Forelimb muscle (tissue), 1 donor: Measurements from ENCODE around the gene CBX2. TPM values are rescaled to one million over a fixed set of nuclear protein-coding genes. Genes with fewer than 3 reads are reported as not detected.

Experiments
- DNase-seq: peaks from one replicate; pipeline ENCODE4 v3.0.0-alpha.2; 2013; ENCODE audit warnings: low read depth
- polyA plus RNA-seq: library from polyadenylated mRNA; unstranded; fragments of 120-200 nt; gene quantifications from one replicate; pipeline ENCODE4 v1.2.1, GENCODE V29; 2013; ENCODE audit not compliant: insufficient read length

CBX2 gene
- polyA plus RNA-seq, 1 donor, result 9.0 TPM

DNA sequence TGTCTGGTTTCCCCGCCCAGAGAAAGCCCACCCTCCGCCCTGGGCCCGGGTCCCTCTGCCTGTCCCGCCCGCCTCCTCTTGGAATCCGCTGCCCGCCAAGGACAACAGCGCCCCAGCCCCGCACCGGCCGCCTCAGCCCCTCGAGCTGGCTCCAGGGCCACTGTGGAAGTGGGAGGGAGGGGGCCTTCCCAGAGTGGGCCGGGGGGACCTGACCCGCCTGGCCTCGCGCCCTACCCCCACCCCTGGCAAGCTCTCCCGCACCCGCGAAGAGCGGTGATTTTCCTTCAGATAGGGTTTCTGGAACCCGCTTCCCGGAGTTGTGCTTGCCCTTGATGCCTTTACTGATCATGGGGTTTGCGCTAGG lies 21.2 kb downstream of the CBX2 start:
- DNase-seq, result no peak

DNA sequence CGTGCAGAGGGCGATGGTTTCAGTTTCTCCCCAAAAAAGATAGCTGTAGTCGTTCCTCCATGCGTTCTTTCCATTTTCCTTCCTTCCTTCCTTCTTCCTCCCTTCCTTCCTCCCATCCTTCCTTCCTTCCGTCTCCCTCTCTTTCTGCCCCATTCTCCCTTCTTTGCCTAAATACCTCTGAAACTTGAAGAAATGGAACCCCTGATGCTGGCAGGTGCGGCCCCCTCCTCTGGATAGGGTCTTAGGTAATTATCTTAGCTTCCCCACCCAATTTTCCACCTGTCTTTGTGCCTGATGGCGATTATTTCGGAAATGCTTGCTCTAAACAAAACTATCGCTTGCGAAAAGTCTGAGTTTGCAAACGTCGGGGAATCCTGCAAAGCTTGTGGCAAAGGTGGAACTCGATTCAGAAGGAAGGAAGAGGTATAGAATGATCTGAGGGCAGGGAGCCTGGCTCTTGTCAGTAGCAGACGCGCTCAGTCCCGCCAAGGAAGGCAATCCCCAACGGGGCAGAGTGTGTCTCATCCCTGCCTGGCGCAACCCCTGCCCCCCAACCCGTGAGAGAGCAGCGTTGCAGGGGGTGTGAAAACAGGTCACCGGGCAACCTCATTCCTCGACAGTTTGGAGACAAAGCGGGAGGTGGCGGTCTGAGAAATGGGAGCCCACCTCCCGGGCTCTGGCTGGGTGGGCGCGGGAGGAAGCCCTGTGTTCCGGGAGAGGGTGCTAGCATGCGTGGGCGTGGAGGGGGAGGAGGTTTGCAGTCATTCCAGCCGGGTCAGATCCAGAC lies 21.8 kb downstream of the CBX2 start:
- no peak for DNase-seq

DNA sequence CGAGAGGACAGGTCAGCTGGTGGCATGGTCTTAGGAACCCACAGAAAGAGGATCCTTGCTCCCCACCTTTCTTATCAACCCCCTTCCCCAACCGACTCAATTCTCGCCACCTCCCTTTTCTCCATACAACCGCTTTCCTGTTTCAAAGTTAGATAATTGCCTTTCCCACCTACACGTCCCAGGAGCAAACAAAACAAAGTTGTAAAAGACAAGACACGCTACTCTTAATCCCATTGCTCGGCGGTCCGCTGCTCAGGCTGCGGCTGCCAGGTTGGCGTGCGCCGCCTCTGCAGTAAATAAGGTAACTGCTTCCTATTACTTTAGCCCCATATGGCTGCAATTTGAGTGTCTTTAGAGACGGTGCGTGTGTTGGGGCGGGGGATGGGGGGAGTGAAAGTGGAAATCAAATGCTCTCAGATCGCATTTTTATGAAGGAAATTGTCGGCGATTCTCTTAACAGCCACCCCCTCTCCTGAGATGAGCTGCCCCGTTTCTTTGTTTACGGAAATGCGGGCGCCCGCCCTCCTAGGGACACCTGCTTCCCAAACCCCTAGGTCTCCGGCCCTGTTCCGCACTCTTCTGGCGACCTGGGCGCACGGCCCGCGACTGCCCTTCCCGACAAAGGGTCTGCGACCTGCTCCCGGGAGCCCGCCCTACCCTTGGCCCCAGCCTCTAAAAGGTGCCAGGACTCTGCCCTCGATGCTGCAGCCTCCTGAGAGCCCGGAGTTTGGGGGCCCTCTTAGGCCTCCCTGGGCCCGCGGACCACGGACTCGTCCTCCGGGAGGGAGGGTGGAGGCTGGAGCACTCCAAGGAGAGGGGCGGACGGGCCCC lies 22.6 kb downstream of the CBX2 start:
- DNase-seq, result no peak

DNA sequence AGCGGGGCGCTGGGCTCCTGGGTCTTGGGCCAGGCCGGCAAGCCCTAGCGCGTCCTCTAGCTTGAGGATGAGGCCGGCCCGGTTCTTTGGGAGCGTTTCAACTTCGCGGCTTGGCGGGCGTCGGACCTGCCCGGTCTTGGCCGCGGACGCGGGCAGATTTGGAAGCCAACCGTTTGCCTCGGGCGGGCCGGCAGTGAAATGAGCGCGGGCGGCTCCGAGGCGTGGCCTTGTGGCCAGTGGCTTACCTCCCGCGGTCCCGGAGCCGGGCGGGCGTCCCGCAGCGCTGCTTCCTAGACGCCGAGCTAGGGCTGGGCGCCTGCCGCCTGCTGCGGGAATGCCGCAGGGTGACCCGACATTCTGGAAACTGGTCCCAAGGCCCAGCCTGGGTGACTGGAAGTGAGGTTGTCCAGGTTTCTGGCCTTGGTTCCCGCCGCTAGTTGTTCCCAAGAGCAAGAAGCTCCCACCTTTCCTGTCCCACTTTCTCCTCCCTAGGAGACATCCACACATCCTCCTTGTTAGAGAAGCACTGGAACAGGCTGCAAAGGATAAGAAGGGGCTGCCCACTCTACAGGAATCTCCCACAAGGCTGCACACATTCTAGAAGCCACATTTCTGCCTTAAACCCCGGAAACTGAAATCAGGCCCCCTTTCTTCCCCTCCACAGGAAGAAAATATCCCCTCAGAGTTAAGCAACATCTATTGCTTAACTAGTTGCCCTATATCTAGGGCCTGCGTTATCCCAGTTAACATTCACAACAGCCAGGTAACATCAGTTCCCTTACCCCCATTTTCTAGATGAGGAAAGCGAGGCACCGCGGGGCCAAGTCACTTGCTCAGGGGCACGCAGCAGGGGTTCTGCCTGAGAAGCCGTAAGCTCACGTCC lies 23.4 kb downstream of the CBX2 start:
- no peak for DNase-seq

DNA sequence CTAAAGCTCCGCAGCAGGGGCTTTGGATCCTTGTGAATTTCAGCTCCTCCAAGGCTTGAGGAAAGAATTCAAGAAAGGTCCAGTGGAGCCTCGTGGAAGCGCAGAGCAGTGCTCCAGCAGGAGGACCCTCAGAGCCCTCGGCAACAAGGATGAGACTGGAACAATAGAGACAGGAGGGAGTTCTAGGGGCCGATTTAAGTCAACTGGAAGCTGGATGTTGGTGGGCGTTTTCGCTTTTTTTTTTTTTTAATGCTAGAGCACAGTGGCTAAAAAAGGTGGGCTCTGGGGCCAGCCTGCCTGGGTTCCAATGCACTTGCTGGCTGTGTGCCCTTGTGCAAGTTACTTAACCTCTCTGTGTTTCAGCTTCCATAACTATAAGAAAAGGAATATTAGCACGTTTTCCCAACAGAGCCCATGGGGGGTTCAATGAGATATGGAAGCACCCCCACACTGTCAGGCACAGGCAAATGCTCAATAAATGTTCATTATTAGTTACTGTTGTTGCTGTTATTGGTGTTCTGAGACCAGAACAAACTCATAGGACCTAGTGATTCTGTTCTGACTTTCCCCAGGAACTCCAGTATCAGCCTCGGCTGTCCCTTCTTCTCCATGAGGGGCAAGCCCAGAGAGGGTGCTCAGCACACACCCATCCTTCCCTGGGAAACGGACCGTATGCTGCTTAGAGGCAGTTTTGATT lies 24.2 kb downstream of the CBX2 start:
- no peak for DNase-seq

DNA sequence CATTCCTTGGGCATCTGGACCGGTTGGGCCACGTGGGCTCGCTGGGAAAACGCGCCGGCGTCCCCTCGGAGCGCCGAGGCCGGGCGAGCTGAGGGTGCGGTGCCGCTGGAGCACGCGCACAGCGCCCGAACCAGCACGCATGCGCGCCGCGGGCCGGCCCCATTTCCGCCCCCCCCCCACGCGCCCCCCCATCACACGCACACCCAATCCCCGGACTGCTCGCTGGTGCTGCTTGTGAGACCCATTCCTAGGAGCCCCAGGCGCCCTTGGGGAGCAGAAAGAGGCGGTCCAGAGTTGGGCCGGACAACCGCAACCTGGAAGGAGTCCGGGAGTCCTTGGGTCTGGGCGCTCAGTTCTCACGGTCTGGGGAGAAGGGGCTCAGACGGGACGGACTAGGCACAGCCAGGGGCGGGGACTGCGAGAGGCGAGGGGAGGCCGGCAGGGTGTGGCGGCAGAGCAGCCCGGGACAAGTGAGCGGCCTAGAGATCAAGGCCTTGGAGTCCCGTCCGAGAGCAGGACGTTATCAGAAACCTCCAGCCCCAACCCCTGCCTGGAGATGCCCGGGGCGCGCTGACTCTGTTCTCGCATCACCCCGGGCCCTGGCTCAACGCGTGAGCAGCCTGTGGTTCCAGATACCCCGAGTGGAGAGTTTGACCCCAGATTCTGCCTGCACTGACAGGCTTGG lies 24.9 kb downstream of the CBX2 start:
- no peak for DNase-seq

DNA sequence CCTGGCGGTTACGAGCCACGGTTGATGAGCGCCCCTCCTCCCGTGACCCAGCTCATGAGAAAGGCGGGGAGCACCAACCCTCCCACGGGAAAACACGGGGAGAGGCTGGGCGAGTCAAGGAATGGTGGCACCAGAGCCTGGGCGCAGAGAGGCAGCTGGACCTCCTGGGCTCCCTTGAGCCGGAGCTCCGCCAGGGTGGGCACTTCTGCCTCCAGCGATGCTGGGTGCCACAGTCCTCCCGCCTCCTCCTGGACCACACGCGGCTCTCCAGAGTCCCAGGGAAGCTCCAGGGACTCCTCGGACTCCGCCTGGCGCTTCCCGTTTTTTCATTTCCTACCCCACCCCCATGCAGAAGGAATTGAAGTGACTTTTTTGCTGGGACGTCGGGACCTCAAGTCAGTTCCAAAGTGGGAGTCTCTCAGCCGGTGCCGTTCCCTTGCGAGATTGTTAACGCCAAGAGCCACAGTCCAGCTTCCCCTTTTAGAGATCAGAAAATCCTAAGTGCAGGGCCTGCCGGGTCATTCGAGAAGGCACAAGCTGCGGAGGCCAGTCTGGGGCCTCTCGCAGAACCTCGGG lies 25.6 kb downstream of the CBX2 start:
- DNase-seq, result no peak

DNA sequence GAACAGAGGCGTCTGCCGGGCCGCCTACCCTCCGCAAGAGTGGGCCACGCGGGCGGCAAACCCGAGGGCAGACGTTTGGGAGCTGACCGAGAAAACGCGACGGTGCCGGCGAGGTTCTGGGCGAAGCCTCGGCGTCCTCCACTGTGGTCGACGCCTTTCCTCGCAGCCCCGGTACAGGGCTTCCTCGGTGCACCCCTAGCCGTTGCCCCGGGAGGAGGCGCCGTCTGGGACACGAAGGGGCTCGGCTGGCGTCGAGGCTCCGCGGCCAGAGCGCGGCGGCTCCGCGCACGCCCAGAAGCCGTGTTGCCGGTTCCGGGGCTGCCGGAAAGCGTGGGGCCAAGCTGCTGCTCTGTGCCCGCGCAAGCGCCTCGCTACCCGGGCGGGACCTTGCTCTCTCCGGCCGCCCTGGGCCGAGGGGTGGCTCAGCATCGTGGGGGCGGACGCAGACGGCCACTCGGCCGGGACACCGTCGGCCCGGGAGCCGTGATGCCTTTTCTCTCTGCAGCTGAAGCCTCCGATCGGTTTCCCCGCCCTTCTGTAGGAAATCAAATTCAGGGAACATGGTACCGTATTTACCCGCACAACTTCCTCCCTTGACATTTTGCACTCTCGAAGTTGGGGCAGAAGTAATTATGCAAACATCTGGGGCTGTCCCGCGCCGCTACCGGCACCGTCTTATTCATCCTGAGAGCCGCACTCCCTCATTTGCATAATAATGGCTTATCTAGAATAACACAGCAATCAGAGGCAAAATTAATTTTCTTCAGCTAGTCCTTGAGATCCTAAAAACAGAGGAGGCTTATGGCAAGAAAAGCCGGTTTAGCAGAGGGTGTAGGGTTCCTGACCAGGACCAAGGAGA lies 26.3 kb downstream of the CBX2 start:
- no peak for DNase-seq

DNA sequence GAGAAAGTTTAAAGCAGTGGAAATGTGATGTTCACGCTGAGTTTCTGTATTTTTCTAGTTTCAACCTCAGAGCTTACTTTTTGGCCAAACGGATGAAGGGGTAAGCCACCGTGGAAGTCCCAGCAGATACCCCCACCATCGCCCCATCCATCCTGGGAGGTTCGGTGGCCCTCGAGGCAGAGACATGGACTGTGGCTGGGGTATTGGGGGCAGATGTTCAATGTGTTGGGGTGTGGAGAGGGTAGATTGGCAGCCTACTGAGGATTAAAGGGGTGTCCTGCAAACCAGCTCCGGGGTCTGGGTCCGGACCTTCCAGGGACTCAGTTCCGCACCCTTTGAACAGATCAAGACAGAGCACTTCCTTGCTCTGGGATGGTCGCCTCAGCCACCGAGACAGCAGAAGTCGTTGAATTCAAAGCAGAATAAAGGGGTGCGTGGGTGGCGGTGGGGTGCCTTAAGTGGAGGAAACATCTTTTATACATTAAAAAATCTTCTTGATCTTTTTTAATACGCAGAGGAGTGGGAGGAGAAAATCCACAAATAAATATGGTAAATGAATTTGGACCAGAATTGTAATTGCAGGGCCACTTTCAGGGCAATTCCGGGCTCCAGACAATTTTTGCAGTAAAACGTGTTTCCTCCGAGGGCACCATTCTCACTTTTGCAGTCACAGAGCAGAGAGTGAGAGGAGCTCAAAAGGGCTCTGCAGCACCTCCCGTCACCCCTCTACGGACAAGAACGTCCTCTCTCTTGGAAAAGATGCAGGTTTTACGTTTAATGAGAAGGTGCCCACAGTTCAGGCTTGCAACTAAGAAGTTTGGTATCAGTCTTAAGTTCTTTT lies 27.1 kb downstream of the CBX2 start:
- no peak for DNase-seq

DNA sequence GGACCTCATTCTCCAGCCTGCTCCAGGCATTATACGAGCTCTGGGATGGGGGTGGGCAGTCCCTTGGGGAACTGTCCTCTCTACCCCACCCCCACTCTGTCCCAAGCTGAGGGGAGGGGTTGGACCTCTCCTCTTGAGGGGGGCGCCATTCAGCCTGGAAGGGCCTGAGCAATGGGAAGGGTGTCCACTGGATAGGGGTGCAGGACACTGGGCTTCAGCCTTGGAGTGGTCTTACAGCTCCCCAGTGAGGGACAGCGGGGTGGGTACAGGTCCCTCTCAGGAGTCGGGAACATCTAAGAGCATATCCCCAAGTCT lies 28.5 kb downstream of the CBX2 start:
- DNase-seq, result no peak

DNA sequence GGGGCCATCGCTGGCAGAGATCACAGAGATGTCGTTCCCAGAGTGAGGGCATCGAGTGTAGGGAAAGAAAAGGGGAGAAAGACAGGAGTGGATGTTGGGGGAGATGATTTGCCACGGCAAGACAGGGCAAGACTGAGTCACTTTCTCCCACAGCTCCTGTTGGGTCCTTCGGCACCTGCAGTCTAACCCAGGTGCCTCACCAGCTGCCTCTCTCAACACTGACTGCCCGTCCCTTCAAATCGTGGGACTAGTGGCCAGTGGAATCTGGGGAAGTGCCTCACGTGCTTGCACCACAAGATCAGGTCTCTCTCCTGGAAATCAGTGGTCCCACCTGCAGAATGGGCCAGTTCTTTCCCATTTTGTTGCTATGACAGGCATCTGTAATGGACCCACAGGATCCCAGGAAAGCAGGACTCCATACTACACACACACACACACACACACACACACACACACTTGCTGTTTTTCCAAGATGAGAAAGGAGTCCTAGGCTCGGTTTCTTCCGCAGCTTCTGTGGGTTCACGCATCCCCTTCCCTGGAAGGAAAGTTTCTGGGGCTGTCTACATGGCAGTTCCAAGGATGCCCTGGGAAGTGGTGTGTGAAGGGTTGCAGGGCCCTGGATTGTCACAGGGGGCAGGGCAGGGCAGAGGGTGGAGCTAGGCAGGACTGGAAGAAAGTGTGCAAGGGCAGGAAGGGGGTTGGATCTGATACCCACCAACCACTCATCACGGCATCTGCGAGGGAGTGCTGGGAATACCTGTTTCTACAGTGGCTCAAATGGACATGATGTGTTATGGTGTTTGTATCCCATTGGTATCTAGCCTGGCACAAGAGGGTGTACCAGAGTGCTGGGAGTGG lies 29.1 kb downstream of the CBX2 start:
- no peak for DNase-seq

DNA sequence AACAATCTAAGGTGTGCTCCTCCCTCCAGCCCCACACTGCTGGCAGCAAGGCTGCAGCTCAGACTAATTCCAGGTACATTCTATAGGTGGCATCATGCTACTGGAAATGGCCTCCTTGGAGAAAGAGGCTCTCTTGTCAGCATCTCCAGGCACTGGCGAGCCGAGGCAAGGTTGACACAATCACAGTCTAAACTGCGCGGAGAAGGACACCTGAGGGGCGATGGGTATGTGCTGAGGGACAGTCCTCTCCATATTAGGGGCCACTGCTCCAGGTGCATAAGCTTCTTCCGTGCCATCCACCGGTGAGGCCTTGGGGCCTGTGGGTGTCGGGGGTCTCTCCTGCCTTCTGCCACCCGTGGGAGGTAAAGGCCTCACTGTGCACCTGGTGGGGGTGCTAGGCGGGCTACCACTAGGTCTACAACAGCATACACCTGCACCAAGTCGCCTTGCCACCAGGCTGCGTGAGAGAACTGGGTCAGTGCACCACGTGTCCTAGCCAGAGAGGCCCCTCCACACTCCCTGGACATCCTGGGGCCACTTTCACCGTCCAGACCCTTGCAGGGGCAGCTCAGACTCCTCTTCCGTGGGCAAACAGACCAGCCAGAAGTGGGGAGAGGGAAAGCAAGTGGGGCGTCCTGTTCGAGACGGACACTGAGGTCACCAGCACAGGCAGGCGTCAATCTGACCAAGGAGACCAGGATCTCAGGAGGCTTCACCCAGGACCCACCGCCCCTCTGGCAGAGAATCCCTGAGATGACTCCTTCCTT lies 31.0 kb downstream of the CBX2 start:
- DNase-seq, result no peak

DNA sequence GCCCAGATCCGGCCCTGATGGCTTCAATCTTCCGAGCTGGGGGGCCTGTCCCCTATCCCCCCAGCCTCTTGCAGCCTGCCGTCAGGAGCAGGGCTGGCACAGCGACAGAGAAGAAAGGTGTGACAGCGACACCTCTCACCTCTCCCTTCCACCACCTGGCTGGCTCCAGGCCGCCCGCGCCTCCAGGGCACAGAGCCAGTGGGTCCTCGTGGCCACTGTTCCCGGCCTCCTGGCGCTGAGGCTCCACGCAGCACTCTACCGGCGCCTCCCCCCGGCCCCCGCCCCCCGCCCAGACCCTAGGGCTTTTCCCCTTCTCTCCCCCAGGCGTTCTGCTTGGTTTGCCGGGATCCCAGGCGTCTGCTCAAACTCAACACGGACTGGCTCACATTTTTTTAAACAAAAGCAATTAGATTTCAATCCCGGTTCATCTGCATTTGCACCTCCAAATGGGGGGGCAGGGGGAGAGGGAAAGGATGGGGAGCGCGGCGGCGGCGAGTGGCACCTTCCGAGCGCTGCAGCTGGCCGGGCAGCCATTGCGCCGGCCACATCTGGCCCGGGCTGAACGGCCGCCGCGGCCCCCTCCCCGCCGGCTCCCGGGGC lies 31.7 kb downstream of the CBX2 start:
- DNase-seq, result no peak

DNA sequence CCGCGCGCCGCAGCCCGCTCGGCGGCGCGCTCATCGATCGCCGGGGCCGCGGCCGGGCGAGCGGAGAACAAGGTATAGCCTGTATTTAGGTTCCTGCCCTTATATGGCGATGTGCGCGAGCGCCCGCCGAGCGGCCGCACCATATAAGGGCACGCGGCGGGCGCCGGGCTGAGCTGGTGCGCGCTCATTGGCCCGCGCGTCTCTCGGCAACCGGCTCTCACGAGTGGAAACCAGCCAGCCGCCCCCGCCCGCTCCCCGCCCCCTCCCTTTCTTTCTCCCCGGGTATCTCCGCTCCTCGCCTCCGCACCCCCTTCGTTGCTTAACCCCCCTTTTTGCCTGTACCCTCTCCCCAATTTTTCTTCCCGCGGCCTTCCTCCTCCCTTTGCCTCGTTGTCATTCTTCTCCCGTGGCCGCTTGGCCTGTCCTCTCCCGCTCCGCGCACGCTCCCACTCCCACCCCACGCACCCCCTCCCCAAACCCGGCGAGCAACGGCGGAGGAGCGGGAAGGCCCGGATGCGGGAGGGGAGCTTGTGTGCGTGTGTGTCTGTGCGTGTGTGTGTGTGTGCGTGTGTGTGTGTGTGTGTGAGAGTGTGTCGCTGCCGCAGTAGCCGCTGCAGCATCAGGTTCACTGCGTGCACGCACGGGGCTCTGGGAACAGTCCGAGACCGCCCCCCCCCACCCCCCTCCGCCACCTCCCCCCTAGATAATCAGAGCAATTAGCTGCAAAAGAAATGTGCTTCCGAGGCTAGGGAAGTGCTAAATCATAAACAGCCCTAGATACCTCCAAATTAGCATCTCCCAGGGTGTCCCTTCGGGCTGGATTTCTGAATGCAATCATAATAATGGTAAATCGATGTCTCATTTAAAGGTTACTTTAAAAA lies 32.4 kb downstream of the CBX2 start:
- DNase-seq, result no peak

DNA sequence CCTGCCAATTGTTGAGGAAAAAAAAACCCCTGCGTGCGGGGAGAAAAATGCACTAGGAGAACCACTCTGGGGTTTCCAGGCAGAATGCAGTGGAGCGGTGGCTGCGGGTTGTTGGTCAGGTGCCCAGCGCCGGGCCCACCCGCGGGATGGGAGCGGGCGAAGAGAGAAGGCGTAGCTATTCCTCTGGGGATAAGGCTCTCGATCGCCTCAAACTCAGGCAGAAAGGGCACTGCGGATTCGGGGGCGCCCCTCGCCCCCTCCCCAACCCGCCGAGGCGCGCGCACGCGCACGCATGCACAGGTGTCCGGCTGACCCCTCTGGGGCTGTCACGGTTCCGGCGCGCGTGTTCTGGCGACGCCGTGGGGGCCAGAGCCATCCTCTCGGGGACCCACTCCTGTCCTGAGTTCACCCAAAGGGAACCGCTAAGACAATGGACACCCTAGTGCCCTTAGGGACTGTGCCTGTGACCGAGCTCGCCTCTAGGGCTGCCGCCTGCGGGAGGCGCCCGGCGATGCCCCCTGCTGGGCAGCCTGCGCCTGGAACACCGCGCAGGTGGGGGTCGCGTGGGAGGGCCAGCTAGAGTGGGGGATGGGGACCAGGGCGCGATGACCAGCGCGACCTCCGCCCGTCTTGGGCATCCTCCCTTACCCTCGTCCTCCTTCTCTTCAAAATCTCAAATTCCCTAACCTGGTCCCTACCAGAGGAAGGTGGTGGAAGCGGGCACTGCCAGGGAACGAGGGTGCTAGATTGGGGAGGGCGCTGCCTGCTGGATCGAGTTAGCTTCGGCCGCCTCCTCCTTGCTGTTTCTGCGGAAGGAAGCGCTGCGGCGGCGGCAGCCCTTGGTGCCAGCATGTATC lies 33.3 kb downstream of the CBX2 start:
- DNase-seq, result no peak
